ENCODE results near the gene GOLGA8B. TPM values are rescaled to one million over a fixed set of nuclear protein-coding genes. Genes with fewer than 3 reads are reported as not detected.
"Not testable (repeated sequence)": the region's sequence is repeated elsewhere in the genome, so short reads cannot be mapped to it uniquely, and the experiment has no call there.

Gene GOLGA8B
- total RNA-seq, 1 experiment from 2014 or later = 51.0 TPM

DNA sequence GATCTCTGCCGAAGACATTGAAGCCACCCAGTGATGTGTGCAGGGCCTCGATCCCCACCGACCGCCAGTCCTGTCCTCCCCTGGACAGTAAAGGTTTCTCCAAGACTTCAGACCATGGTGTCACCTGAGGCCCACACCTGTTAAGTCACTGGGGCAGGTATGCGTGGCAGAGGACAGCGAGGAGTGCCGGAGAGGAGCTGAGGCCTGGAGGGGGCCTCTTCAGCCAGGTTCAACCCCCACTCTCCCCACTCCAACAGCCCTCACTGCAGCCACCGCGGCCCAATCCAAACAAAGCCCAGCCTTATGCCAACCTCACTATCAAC, 2.4 kb downstream of the GOLGA8B start:
- Histone ChIP-seq H3K4me1 (ENCODE audit: insufficient read depth, low read length) (peaks cover 16% of the 10 kb centered on the region; the same call in 1 of the 2 replicates), H3K9ac (ENCODE audit: low read length) (no peak overlapping the region), H3K27ac (ENCODE audit: low read length) (no peak overlapping the region), H3K79me2 (ENCODE audit: low read length) (peaks cover 86% of the 10 kb centered on the region), H3K4me2 (ENCODE audit: low read length) (no peak overlapping the region), H3F3A (ENCODE audit: low read length, unreplicated experiment) (no peaks in the 10 kb centered on the region), H3K27me3 (ENCODE audit: low read length) (no peaks in the 10 kb centered on the region), H4K20me1 (ENCODE audit: low read length) (no peaks in the 10 kb centered on the region), H3K9me2 (replicated peaks; ENCODE audit: low read length) (no peaks in the 10 kb centered on the region), H3K36me3 (ENCODE audit: low read depth, low read length) (no peaks in the 10 kb centered on the region), H3K4me3 (ENCODE audit: low read length) (no peak overlapping the region), H2AFZ (ENCODE audit: low read length) (no peak overlapping the region), H3K9me3 (ENCODE audit: low read length) (no peaks in the 10 kb centered on the region)
- ATAC-seq (no peak), DNase-seq (no peak)
- intact Hi-C loops (cut with micrococcal nuclease) = no loop called here
- no TSS peak for BruUV-seq (replicated peaks)
- ChIA-PET CTCF (no interaction called here), POLR2A (ENCODE audit: unreplicated experiment) (no interaction called here)
- TF ChIP-seq EZH2phosphoT487 (IDR thresholded peaks at IDR 0.05; ENCODE audit: borderline replicate concordance, low read length) = no peak
- no peak for TF ChIP-seq EZH2 (IDR thresholded peaks at IDR 0.05; ENCODE audit: low read length, unreplicated experiment)
- TF ChIP-seq, protein P1, sequence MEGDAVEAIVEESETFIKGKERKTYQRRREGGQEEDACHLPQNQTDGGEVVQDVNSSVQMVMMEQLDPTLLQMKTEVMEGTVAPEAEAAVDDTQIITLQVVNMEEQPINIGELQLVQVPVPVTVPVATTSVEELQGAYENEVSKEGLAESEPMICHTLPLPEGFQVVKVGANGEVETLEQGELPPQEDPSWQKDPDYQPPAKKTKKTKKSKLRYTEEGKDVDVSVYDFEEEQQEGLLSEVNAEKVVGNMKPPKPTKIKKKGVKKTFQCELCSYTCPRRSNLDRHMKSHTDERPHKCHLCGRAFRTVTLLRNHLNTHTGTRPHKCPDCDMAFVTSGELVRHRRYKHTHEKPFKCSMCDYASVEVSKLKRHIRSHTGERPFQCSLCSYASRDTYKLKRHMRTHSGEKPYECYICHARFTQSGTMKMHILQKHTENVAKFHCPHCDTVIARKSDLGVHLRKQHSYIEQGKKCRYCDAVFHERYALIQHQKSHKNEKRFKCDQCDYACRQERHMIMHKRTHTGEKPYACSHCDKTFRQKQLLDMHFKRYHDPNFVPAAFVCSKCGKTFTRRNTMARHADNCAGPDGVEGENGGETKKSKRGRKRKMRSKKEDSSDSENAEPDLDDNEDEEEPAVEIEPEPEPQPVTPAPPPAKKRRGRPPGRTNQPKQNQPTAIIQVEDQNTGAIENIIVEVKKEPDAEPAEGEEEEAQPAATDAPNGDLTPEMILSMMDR (conservative IDR thresholded peaks at IDR 0.05; ENCODE audit: low read depth, low read length) = no peak

DNA sequence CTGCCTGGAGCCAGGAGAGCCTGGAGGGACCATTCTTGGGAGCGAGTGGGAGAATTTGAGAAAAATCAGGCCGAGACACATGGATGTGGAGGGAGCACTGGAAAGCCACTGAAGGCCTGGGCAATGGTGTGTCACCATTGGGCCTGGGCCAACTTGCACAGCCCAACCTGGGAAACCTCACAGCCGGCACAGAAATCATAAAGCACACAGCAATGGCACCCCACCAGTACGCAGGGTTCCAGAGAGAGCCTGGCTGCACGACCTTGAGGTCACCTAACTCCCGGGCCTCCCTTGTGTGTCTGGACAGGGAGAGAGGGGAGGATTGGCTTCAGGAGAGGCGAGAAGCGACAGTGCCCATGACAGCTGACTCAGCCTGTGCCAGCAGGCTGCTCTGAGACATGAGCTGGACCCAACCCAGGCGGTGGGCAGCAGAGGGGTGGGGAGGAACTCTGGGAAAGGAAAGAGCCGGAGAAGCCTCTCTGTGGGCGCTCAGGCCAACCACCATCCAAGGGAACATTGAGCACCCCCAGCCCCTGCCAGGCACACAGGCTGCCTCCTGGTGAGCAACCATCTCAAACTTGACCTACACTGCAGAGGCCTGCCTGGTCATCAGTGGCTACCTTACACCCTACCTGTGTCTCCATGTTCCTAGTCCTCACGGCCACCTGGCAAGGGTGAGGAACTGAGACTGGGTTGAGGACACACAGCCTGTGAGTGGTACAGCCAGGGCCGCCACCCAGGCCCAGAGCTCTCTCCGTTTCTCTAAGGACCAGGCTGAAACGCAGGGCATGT, 3.0 kb downstream of the GOLGA8B start:
- H4K20me1 ChIP-seq (ENCODE audit: low read length); H3K27me3 ChIP-seq (ENCODE audit: low read length); H3K4me2 ChIP-seq (ENCODE audit: low read length); H3K27ac ChIP-seq (ENCODE audit: low read length); H2AFZ ChIP-seq (ENCODE audit: low read length); H3K36me3 ChIP-seq (ENCODE audit: low read depth, low read length); intact Hi-C loops (cut with micrococcal nuclease); H3F3A ChIP-seq (ENCODE audit: low read length, unreplicated experiment); BruUV-seq (replicated peaks); H3K4me3 ChIP-seq (ENCODE audit: low read length); H3K9me3 ChIP-seq (ENCODE audit: low read length); ATAC-seq; CTCF ChIA-PET; H3K9ac ChIP-seq (ENCODE audit: low read length); POLR2A ChIA-PET (ENCODE audit: unreplicated experiment); H3K9me2 ChIP-seq (replicated peaks; ENCODE audit: low read length): not testable (repeated sequence)
- peaks cover 16% of the 10 kb centered on the region; the same call in 1 of the 2 replicates for H3K4me1 ChIP-seq (ENCODE audit: insufficient read depth, low read length)
- H3K79me2 ChIP-seq (ENCODE audit: low read length) = peaks cover 91% of the 10 kb centered on the region
- peak; percentile 22 for DNase-seq

DNA sequence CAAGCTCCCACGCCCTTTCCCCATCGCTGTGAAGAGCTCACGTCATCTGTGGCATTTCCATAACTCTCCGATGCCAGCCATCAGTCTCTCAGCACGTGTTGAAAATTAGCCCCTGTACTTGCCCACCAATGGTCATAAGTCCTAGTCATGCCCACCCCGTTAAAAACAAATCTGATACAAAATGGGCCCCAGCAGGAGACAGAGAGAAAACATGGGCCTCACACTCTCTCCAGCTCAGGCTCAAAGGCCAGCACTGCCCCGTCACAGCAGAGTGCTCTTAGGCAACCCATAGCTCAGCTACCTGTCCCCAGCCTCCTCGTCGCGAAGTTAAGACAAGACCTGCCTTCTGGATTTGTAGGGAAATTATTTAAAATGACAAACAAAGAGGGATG, 5.2 kb downstream of the GOLGA8B start:
- no peaks in the 10 kb centered on the region for H3K36me3 ChIP-seq (ENCODE audit: low read depth, low read length)
- H3K79me2 ChIP-seq (ENCODE audit: low read length) = peaks cover 77% of the 10 kb centered on the region
- H3K9me2 ChIP-seq (replicated peaks; ENCODE audit: low read length) = no peaks in the 10 kb centered on the region
- no peaks in the 10 kb centered on the region for H3K9me3 ChIP-seq (ENCODE audit: low read length)
- TF ChIP-seq EZH2phosphoT487 (IDR thresholded peaks at IDR 0.05; ENCODE audit: borderline replicate concordance, low read length) = no peak
- TF ChIP-seq, protein P1 (conservative IDR thresholded peaks at IDR 0.05; ENCODE audit: low read depth, low read length) = no peak
- no peak for TF ChIP-seq EZH2 (IDR thresholded peaks at IDR 0.05; ENCODE audit: low read length, unreplicated experiment)
- no peaks in the 10 kb centered on the region for H3F3A ChIP-seq (ENCODE audit: low read length, unreplicated experiment)
- no peak overlapping the region for H3K27ac ChIP-seq (ENCODE audit: low read length)
- no peaks in the 10 kb centered on the region for H3K27me3 ChIP-seq (ENCODE audit: low read length)
- CTCF ChIA-PET = no interaction called here
- no peak overlapping the region for H3K4me2 ChIP-seq (ENCODE audit: low read length)
- ATAC-seq (no peak), DNase-seq (no peak)
- H3K4me1 ChIP-seq (ENCODE audit: insufficient read depth, low read length) = peaks cover 10% of the 10 kb centered on the region; the same call in 1 of the 2 replicates
- intact Hi-C loops (cut with micrococcal nuclease) = no loop called here
- H3K4me3 ChIP-seq (ENCODE audit: low read length) = no peak overlapping the region
- BruUV-seq (replicated peaks) = no TSS peak
- no peak overlapping the region for H3K9ac ChIP-seq (ENCODE audit: low read length)
- H2AFZ ChIP-seq (ENCODE audit: low read length) = no peak overlapping the region
- no peaks in the 10 kb centered on the region for H4K20me1 ChIP-seq (ENCODE audit: low read length)
- POLR2A ChIA-PET (ENCODE audit: unreplicated experiment) = no interaction called here

DNA sequence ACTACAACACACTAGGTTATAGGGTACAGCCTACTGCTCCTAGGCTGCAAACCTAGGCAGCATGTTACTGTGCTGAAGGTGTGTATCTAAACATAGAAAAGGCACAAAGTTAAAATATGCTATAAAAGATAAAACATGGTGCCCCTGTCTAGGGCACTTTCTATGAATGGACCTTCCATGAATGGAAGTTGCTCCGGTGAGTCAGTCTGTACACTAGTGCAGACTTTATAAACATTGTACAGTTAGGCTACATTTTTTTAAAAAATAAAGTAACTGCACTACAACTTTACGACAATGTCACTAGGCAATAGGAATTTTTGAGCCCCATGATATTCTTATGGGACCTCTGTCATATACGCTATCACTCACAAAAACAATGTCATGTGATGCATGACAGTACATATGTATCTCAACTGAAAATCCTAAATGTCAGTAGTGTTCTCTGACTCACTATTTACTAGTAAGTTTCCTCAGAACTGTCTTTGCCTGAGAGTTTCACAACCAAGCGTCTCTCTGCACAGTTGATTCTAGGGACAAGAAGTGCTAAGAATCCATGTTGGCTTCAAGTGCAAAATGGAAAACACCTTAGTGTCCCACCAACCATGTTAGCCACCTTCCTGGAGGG, 5.7 kb downstream of the GOLGA8B start:
- H4K20me1 ChIP-seq (ENCODE audit: low read length); intact Hi-C loops (cut with micrococcal nuclease); POLR2A ChIA-PET (ENCODE audit: unreplicated experiment); H3F3A ChIP-seq (ENCODE audit: low read length, unreplicated experiment); H3K27me3 ChIP-seq (ENCODE audit: low read length); H2AFZ ChIP-seq (ENCODE audit: low read length); CTCF ChIA-PET; H3K9me2 ChIP-seq (replicated peaks; ENCODE audit: low read length); H3K27ac ChIP-seq (ENCODE audit: low read length); H3K4me2 ChIP-seq (ENCODE audit: low read length); BruUV-seq (replicated peaks); H3K36me3 ChIP-seq (ENCODE audit: low read depth, low read length); H3K9me3 ChIP-seq (ENCODE audit: low read length); H3K9ac ChIP-seq (ENCODE audit: low read length); H3K4me3 ChIP-seq (ENCODE audit: low read length): not testable (repeated sequence)
- DNase-seq = peak; percentile 20
- Histone ChIP-seq H3K4me1 (ENCODE audit: insufficient read depth, low read length) (peaks cover 10% of the 10 kb centered on the region; the same call in 1 of the 2 replicates), H3K79me2 (ENCODE audit: low read length) (peaks cover 73% of the 10 kb centered on the region)
- ATAC-seq = peak; percentile 37

DNA sequence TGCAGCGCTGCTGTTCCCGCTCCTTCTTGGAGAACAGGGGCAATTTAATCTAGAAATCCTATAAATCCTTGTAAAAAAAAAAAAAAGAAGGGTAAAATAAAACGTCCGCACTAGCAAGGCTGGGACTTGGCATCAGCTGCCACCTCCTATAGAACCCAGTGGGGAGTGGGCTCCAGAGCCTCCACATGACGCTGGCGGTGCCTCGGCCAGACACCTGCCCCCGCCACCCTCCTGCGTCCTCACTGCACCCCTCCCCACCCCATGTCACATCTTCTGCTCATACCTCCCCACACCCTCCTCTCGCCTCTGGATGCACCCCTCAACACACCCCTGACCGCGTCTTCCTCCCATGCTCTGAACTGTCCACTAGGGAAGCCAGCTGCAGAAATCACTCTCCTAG, 8.4 kb downstream of the GOLGA8B start:
- DNase-seq; H3K9me3 ChIP-seq (ENCODE audit: low read length); H3K27me3 ChIP-seq (ENCODE audit: low read length); BruUV-seq (replicated peaks); H3F3A ChIP-seq (ENCODE audit: low read length, unreplicated experiment); H2AFZ ChIP-seq (ENCODE audit: low read length); POLR2A ChIA-PET (ENCODE audit: unreplicated experiment); H3K9me2 ChIP-seq (replicated peaks; ENCODE audit: low read length); H3K4me3 ChIP-seq (ENCODE audit: low read length); H3K36me3 ChIP-seq (ENCODE audit: low read depth, low read length); ATAC-seq; H4K20me1 ChIP-seq (ENCODE audit: low read length); H3K27ac ChIP-seq (ENCODE audit: low read length); H3K9ac ChIP-seq (ENCODE audit: low read length); H3K4me1 ChIP-seq (ENCODE audit: insufficient read depth, low read length); intact Hi-C loops (cut with micrococcal nuclease); CTCF ChIA-PET; H3K4me2 ChIP-seq (ENCODE audit: low read length): not testable (repeated sequence)
- H3K79me2 ChIP-seq (ENCODE audit: low read length) = peaks cover 47% of the 10 kb centered on the region
